ENCODE data around the gene NAIP.
"Not testable (repeated sequence)": the region's sequence is repeated elsewhere in the genome, so short reads cannot be mapped to it uniquely, and the experiment has no call there.

DNA sequence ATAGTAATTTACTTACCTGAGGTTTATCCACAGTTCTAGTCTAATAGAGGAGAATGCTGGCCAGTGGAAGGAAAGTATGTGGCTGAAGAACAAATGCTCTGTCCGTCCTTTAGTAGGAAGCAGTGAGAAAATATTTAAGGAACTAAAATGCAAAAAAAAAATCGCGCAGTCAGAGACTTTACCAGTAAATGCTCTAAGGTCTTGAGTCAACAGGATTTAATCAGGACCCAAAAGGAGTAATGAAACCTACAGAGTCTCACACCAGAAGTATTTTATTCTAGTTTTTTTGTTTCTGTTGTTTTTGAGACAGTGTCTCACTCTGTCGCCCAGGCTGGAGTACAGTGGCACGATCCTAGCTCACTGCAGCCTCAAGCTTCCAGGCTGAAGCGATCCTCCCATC lies 4.5 kb downstream of the NAIP start:
- not testable (repeated sequence) for TF ChIP-seq CTCF (IDR thresholded peaks at IDR 0.05; ENCODE audit: low read length); EZH2 (IDR thresholded peaks at IDR 0.05; ENCODE audit: borderline replicate concordance, low read length)
